HG03064 (cell line): ENCODE data around the gene RNF128.

Experiments
- ATAC-seq: cut with Tn5 transposase; IDR thresholded peaks from one replicate; pipeline ENCODE4 v1.9.1; 2021; ENCODE audit warnings: low read depth; ENCODE audit not compliant: unreplicated experiment

The RNF128 gene

GRCh38 chrX:106726485-106727437, at the start of gene RNF128:
TSS of gene RNF128 (plus strand) at chrX:106726701. CDS start at chrX:106726914, 213 bp downstream.
- no peak for ATAC-seq

GRCh38 chrX:106680716-106681115, 45.8 kb upstream of the RNF128 start:
- no peak for ATAC-seq

GRCh38 chrX:106684207-106684606, 42.3 kb upstream of the RNF128 start:
- ATAC-seq = no peak

GRCh38 chrX:106692425-106693065, 34.0 kb upstream of the RNF128 start:
- no peak for ATAC-seq

GRCh38 chrX:106696502-106696901, 30.0 kb upstream of the RNF128 start:
- ATAC-seq = no peak

GRCh38 chrX:106698693-106699092, 27.8 kb upstream of the RNF128 start:
- no peak for ATAC-seq

GRCh38 chrX:106702636-106703035, 23.9 kb upstream of the RNF128 start:
- no peak for ATAC-seq

GRCh38 chrX:106706466-106706865, 20.0 kb upstream of the RNF128 start:
- no peak for ATAC-seq

GRCh38 chrX:106707771-106708454, 18.6 kb upstream of the RNF128 start:
- ATAC-seq = no peak

- no peak for ATAC-seq
These were observed 15.7 kb upstream of the RNF128 start for GRCh38 chrX:106710771-106711170.

GRCh38 chrX:106711375-106711774, 15.1 kb upstream of the RNF128 start:
- ATAC-seq = no peak

GRCh38 chrX:106716004-106716403, 10.5 kb upstream of the RNF128 start:
- ATAC-seq = no peak

GRCh38 chrX:106716463-106716862, 10.0 kb upstream of the RNF128 start:
- ATAC-seq = no peak

GRCh38 chrX:106718709-106719108, 7.8 kb upstream of the RNF128 start:
- ATAC-seq = no peak

- ATAC-seq = no peak
These were observed 570 bp upstream of the RNF128 start for GRCh38 chrX:106725931-106726330.

GRCh38 chrX:106728337-106728736, 1.8 kb downstream of the RNF128 start:
- ATAC-seq = no peak

GRCh38 chrX:106730401-106730800, 3.9 kb downstream of the RNF128 start:
- ATAC-seq = no peak

- ATAC-seq = no peak
These were observed 5.1 kb downstream of the RNF128 start for GRCh38 chrX:106731590-106731989.

GRCh38 chrX:106734827-106735226, 8.3 kb downstream of the RNF128 start:
- ATAC-seq = no peak

- no peak for ATAC-seq
These were observed 13.8 kb downstream of the RNF128 start for GRCh38 chrX:106740193-106740780.

- no peak for ATAC-seq
These were observed 15.7 kb downstream of the RNF128 start for GRCh38 chrX:106742193-106742592.
